IMR-90 (cell line): ENCODE measurements around the gene AGPS.

ENCODE experiments used
- BHLHE40 ChIP-seq: fragments of 150-350 bp; IDR thresholded peaks from 2 replicates; pipeline ENCODE4 v1.6.1; 2016; ENCODE audit warnings: mild to moderate bottlenecking, low read depth, low read length
- CEBPB ChIP-seq: IDR thresholded peaks from 2 replicates; pipeline ENCODE4 v1.6.1; 2012; ENCODE audit warnings: low read depth, low read length, improper control_type of control experiment
- CTCF ChIP-seq: conservative IDR thresholded peaks from 2 replicates; pipeline ENCODE4 v1.5.1; 2012; ENCODE audit warnings: mild to moderate bottlenecking, low read depth, low read length, improper control_type of control experiment
- POLR2A ChIP-seq: IDR thresholded peaks from 2 replicates; pipeline ENCODE4 v1.6.1; 2012; ENCODE audit warnings: mild to moderate bottlenecking, low read depth, low read length
- RCOR1 ChIP-seq: IDR thresholded peaks from 2 replicates; pipeline ENCODE4 v1.6.1; 2012; ENCODE audit warnings: mild to moderate bottlenecking, low read length, improper control_type of control experiment; ENCODE audit not compliant: insufficient replicate concordance
- RFX5 ChIP-seq: IDR thresholded peaks from 2 replicates; pipeline ENCODE4 v1.8.0; 2012; ENCODE audit warnings: low read depth, mild to moderate bottlenecking, low read length, moderate library complexity
- SMC3 ChIP-seq: fragments of 150-350 bp; IDR thresholded peaks from 2 replicates; pipeline ENCODE4 v1.6.1; 2016; ENCODE audit warnings: low read depth, mild to moderate bottlenecking, antibody characterized with exemption, low read length, moderate library complexity

GRCh38 chr2:177404243-177404642, 11.7 kb downstream of the AGPS start:
- TF ChIP-seq BHLHE40 (no peak), RFX5 (no peak), CTCF (no peak), POLR2A (no peak), SMC3 (no peak), CEBPB (no peak), RCOR1 (no peak)
